Measurements from ENCODE around the gene MRGPRE.

The MRGPRE gene

GRCh38 chr11:3231550-3231850 lies 717 bp downstream of the MRGPRE start:
- no peaks in the 10 kb centered on the region for H4K20me1 ChIP-seq (ENCODE audit: insufficient read depth, low read length)
- H2AFZ ChIP-seq (ENCODE audit: low read length), result no peak overlapping the region
- H3K36me3 ChIP-seq (replicated peaks; ENCODE audit: insufficient read depth, low read length), result no peaks in the 10 kb centered on the region
- H3F3A ChIP-seq (ENCODE audit: insufficient read depth, low read length), result no peaks in the 10 kb centered on the region
- no peak overlapping the region; the same call in 1 of the 2 replicates for H3K9ac ChIP-seq (ENCODE audit: low read length)
- H3K4me3 ChIP-seq (ENCODE audit: low read length), result no peak overlapping the region; the same call in 1 of the 2 replicates
- no peaks in the 10 kb centered on the region for H3K9me2 ChIP-seq (replicated peaks; ENCODE audit: insufficient read depth, low read length)
- no peak for DNase-seq
- TF ChIP-seq EZH2phosphoT487 (IDR thresholded peaks at IDR 0.05; ENCODE audit: low read length) (no peak), EZH2 (optimal IDR thresholded peaks at IDR 0.05; ENCODE audit: low read depth, low read length) (no peak), CTCF (IDR thresholded peaks at IDR 0.05; ENCODE audit: low read length) (no peak)
- peaks cover 6% of the 10 kb centered on the region; the same call in 1 of the 2 replicates for H3K27me3 ChIP-seq (replicated peaks; ENCODE audit: insufficient read depth, low read length)
- no peak overlapping the region for H3K27ac ChIP-seq (ENCODE audit: low read length)
- H3K4me1 ChIP-seq (ENCODE audit: low read length), result no peaks in the 10 kb centered on the region; the same call in 1 of the 2 replicates
- no peaks in the 10 kb centered on the region for H3K79me2 ChIP-seq (ENCODE audit: low read length)
- no peaks in the 10 kb centered on the region for H3K9me3 ChIP-seq (replicated peaks; ENCODE audit: insufficient read depth, low read length)
- peak overlapping the region; percentile 52; the same call in 1 of the 2 replicates for H3K4me2 ChIP-seq (ENCODE audit: low read depth, low read length)

- peaks cover 6% of the 10 kb centered on the region; the same call in 1 of the 2 replicates for H3K27me3 ChIP-seq (replicated peaks; ENCODE audit: insufficient read depth, low read length)
- H2AFZ ChIP-seq (ENCODE audit: low read length), result no peak overlapping the region
- no peaks in the 10 kb centered on the region for H3K79me2 ChIP-seq (ENCODE audit: low read length)
- H3K9me2 ChIP-seq (replicated peaks; ENCODE audit: insufficient read depth, low read length), result no peaks in the 10 kb centered on the region
- no peak overlapping the region for H3K9ac ChIP-seq (ENCODE audit: low read length)
- H3K27ac ChIP-seq (ENCODE audit: low read length), result no peak overlapping the region
- no peaks in the 10 kb centered on the region for H3K36me3 ChIP-seq (replicated peaks; ENCODE audit: insufficient read depth, low read length)
- no peaks in the 10 kb centered on the region for H3F3A ChIP-seq (ENCODE audit: insufficient read depth, low read length)
- no peaks in the 10 kb centered on the region for H3K9me3 ChIP-seq (replicated peaks; ENCODE audit: insufficient read depth, low read length)
- no peaks in the 10 kb centered on the region; the same call in 1 of the 2 replicates for H3K4me1 ChIP-seq (ENCODE audit: low read length)
- no peak overlapping the region for H3K4me2 ChIP-seq (ENCODE audit: low read depth, low read length)
- no peak overlapping the region for H3K4me3 ChIP-seq (ENCODE audit: low read length)
- no peaks in the 10 kb centered on the region for H4K20me1 ChIP-seq (ENCODE audit: insufficient read depth, low read length)
- TF ChIP-seq CTCF (IDR thresholded peaks at IDR 0.05; ENCODE audit: low read length) (no peak), EZH2phosphoT487 (IDR thresholded peaks at IDR 0.05; ENCODE audit: low read length) (no peak), EZH2 (optimal IDR thresholded peaks at IDR 0.05; ENCODE audit: low read depth, low read length) (no peak)
- DNase-seq, result no peak
These were observed 1.3 kb downstream of the MRGPRE start for GRCh38 chr11:3230636-3231549.

- Histone ChIP-seq H3K4me2 (ENCODE audit: low read depth, low read length) (no peak overlapping the region), H3K9me3 (replicated peaks; ENCODE audit: insufficient read depth, low read length) (no peaks in the 10 kb centered on the region), H3K9me2 (replicated peaks; ENCODE audit: insufficient read depth, low read length) (no peaks in the 10 kb centered on the region), H3F3A (ENCODE audit: insufficient read depth, low read length) (no peaks in the 10 kb centered on the region), H3K27ac (ENCODE audit: low read length) (no peak overlapping the region), H2AFZ (ENCODE audit: low read length) (no peak overlapping the region), H4K20me1 (ENCODE audit: insufficient read depth, low read length) (no peaks in the 10 kb centered on the region), H3K27me3 (replicated peaks; ENCODE audit: insufficient read depth, low read length) (peaks cover 6% of the 10 kb centered on the region; the same call in 1 of the 2 replicates), H3K9ac (ENCODE audit: low read length) (no peak overlapping the region), H3K79me2 (ENCODE audit: low read length) (no peaks in the 10 kb centered on the region), H3K4me1 (ENCODE audit: low read length) (no peaks in the 10 kb centered on the region; the same call in 1 of the 2 replicates), H3K4me3 (ENCODE audit: low read length) (no peak overlapping the region), H3K36me3 (replicated peaks; ENCODE audit: insufficient read depth, low read length) (no peaks in the 10 kb centered on the region)
- no peak for TF ChIP-seq EZH2 (optimal IDR thresholded peaks at IDR 0.05; ENCODE audit: low read depth, low read length)
- TF ChIP-seq CTCF (IDR thresholded peaks at IDR 0.05; ENCODE audit: low read length), result no peak
- no peak for TF ChIP-seq EZH2phosphoT487 (IDR thresholded peaks at IDR 0.05; ENCODE audit: low read length)
- no peak for DNase-seq
These were observed 2.3 kb downstream of the MRGPRE start for GRCh38 chr11:3229673-3230630.
